CD4-positive, alpha-beta T cell (primary cell): ENCODE measurements around the gene CD6. TPM values are rescaled to one million over a fixed set of nuclear protein-coding genes. Genes with fewer than 3 reads are reported as not detected.

Experiments used
- ATAC-seq: fragments of 200-7000 bp; cut with Tn5 transposase; one replicate; pipeline ENCODE4 v1.10.0; 2022; ENCODE audit warnings: mild to moderate bottlenecking; ENCODE audit not compliant: poor library complexity
- CTCF ChIA-PET: fragments of 350-600 bp; sonication (Branson Sonifier 250); formaldehyde crosslinking; loops from one replicate; lab custom pipeline; 2021; ENCODE audit warnings: antibody characterized with exemption, inconsistent platforms; lab: Charles Lee
- POLR2A ChIA-PET: fragments of 350-600 bp; sonication (Branson Sonifier 250); formaldehyde crosslinking; loops from one replicate; lab custom pipeline; 2021; ENCODE audit warnings: antibody characterized with exemption, inconsistent platforms; lab: Charles Lee
- DNase-seq, 14 experiments: peaks; one replicate each; pipeline ENCODE4 v3.0.0-alpha.2; 2013 to 2020; ENCODE audit warnings: mixed read lengths in 2 of 14
- H3K27ac ChIP-seq, 2 donors: one replicate each; pipeline versions ENCODE4 v1.5.1 to v1.7.0; 2013; ENCODE audit warnings: low read length in 2 of 2, low read depth in 1 of 2, mild to moderate bottlenecking in 1 of 2
- H3K27me3 ChIP-seq, 2 experiments: 1 replicate in 1 of 2; 2 replicates in 1 of 2; pipeline versions ENCODE4 v1.6.1 to v1.7.0; 2013; ENCODE audit warnings: low read length in 2 of 2, control low read depth in 1 of 2, mild to moderate bottlenecking in 1 of 2, moderate library complexity in 1 of 2; ENCODE audit not compliant: insufficient read depth in 2 of 2, control insufficient read depth in 1 of 2
- H3K36me3 ChIP-seq: one replicate; pipeline ENCODE4 v1.6.1; 2013; ENCODE audit warnings: low read length, control low read depth; ENCODE audit not compliant: insufficient read depth
- H3K4me1 ChIP-seq: one replicate; pipeline ENCODE4 v1.6.1; 2013; ENCODE audit warnings: low read length, control low read depth; ENCODE audit not compliant: insufficient read depth
- H3K4me3 ChIP-seq: one replicate; pipeline ENCODE4 v1.5.1; 2013; ENCODE audit warnings: mild to moderate bottlenecking, low read length, moderate library complexity
- H3K9me3 ChIP-seq, 2 experiments: 1 replicate in 1 of 2; 2 replicates in 1 of 2; pipeline versions ENCODE4 v1.6.1 to v1.7.0; 2013; ENCODE audit warnings: low read length in 2 of 2, mild to moderate bottlenecking in 2 of 2, control low read depth in 1 of 2, moderate library complexity in 1 of 2; ENCODE audit not compliant: control insufficient read depth in 1 of 2, insufficient read depth in 1 of 2
- H3K27ac Mint-ChIP-seq: one replicate; pipeline ENCODE4 v1.8.0; 2020; ENCODE audit warnings: mixed read lengths
- H3K27me3 Mint-ChIP-seq: one replicate; pipeline ENCODE4 v1.8.0; 2021; ENCODE audit warnings: mixed read lengths
- H3K36me3 Mint-ChIP-seq: one replicate; pipeline ENCODE4 v1.8.0; 2021; ENCODE audit warnings: low read depth, mixed read lengths
- H3K4me1 Mint-ChIP-seq: one replicate; pipeline ENCODE4 v1.8.0; 2021; ENCODE audit warnings: low read depth, mixed read lengths
- H3K4me3 Mint-ChIP-seq: one replicate; pipeline ENCODE4 v1.8.0; 2020; ENCODE audit warnings: mild to moderate bottlenecking, mixed read lengths
- H3K9me3 Mint-ChIP-seq: one replicate; pipeline ENCODE4 v1.8.0; 2020; ENCODE audit warnings: mixed read lengths
- intact Hi-C, 2 experiments: fragments of 100-400 bp; cut with DNase I in 1 of 2; cut with micrococcal nuclease in 1 of 2; formaldehyde crosslinking; loops; one replicate each; pipeline versions ENCODE4 v1.15.1 to v1.9.0; 2023 to 2025; cut with DNase I, micrococcal nuclease
- total RNA-seq, 174 experiments: library from RNA in 2 of 174; stranded (reverse) in 2 of 174; gene quantifications; one replicate each; pipeline ENCODE4 v1.2.3 and lab custom pipeline; 2021 to 2026
- TF ChIP-seq, protein P1 (sequence below): fragments of 200-600 bp; IDR thresholded peaks from one replicate; pipeline ENCODE4 v1.8.0; 2022; ENCODE audit warnings: antibody characterized with exemption, mild to moderate bottlenecking

Gene CD6
- total RNA-seq, 2 experiments from 2014 or later: 814 to 827 TPM

- intact Hi-C loops: no loop called here
- Histone ChIP-seq H3K4me1 (peaks cover 87% of the 10 kb centered on the region), H3K36me3 (peaks cover 68% of the 10 kb centered on the region), H3K4me3 (no peak overlapping the region), H3K9me3 (no peaks in the 10 kb centered on the region), H3K27ac (no peak overlapping the region), H3K27me3 (no peaks in the 10 kb centered on the region)
- Mint-ChIP-seq H3K4me1 (peaks cover 88% of the 10 kb centered on the region), H3K27ac (peak overlapping the region; percentile 95), H3K36me3 (peaks cover 94% of the 10 kb centered on the region), H3K27me3 (no peaks in the 10 kb centered on the region), H3K9me3 (no peaks in the 10 kb centered on the region), H3K4me3 (peak overlapping the region; percentile 25)
- TF ChIP-seq, protein P1, sequence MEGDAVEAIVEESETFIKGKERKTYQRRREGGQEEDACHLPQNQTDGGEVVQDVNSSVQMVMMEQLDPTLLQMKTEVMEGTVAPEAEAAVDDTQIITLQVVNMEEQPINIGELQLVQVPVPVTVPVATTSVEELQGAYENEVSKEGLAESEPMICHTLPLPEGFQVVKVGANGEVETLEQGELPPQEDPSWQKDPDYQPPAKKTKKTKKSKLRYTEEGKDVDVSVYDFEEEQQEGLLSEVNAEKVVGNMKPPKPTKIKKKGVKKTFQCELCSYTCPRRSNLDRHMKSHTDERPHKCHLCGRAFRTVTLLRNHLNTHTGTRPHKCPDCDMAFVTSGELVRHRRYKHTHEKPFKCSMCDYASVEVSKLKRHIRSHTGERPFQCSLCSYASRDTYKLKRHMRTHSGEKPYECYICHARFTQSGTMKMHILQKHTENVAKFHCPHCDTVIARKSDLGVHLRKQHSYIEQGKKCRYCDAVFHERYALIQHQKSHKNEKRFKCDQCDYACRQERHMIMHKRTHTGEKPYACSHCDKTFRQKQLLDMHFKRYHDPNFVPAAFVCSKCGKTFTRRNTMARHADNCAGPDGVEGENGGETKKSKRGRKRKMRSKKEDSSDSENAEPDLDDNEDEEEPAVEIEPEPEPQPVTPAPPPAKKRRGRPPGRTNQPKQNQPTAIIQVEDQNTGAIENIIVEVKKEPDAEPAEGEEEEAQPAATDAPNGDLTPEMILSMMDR: no peak
- CTCF ChIA-PET: no interaction called here
- POLR2A ChIA-PET: interaction anchor here (0.6 to 0.7 kb wide), 2 partner anchors 18 to 75 kb away, joined by 3 to 4 read pairs; no protein-coding TSS in a partner anchor
- DNase-seq (no peak), ATAC-seq (no peak)
Observed at GRCh38 chr11:61000426-61000825, 28.9 kb downstream of the CD6 start.

DNA sequence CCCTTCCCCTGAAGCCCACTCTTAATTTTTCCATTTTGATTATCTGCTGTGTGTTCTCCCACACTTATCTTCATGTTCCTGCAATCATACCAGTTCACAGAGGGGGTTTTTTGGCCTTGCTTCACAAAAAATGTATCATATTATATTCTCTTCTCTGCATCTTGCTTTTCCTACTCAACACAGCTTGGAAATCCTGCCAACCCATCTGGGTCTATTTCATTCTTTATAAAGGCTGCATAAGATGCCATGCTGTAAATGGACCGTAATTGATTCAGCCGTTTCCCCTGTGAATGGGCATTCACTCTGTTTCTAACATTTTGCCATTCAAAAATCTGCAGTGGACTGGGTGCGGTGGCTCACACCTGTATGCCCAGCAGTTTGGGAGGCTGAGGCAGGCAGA lies 30.5 kb downstream of the CD6 start:
- H3K4me1 Mint-ChIP-seq: peaks cover 95% of the 10 kb centered on the region
- ChIA-PET CTCF (no interaction called here), POLR2A (interaction anchor here (0.8 kb wide), 1 partner anchor 111 kb away, joined by 4 read pairs; no protein-coding TSS in a partner anchor)
- no peaks in the 10 kb centered on the region for H3K9me3 Mint-ChIP-seq
- H3K36me3 Mint-ChIP-seq: peaks cover 92% of the 10 kb centered on the region
- peaks cover 65% of the 10 kb centered on the region for H3K36me3 ChIP-seq
- H3K4me3 ChIP-seq: no peak overlapping the region
- H3K9me3 ChIP-seq: no peaks in the 10 kb centered on the region
- peaks cover 86% of the 10 kb centered on the region for H3K4me1 ChIP-seq
- H3K4me3 Mint-ChIP-seq: no peak overlapping the region
- no peaks in the 10 kb centered on the region for H3K27me3 Mint-ChIP-seq
- intact Hi-C loops: no loop called here
- DNase-seq: no peak
- H3K27ac Mint-ChIP-seq: peak overlapping the region; percentile 95
- H3K27ac ChIP-seq: peak overlapping the region in 1 of 2 donors; percentile 14
- TF ChIP-seq, protein P1: no peak
- H3K27me3 ChIP-seq: no peaks in the 10 kb centered on the region
- no peak for ATAC-seq

GRCh38 chr11:61002598-61002997 lies 31.1 kb downstream of the CD6 start:
- Mint-ChIP-seq H3K9me3 (no peaks in the 10 kb centered on the region), H3K4me1 (peaks cover 96% of the 10 kb centered on the region), H3K4me3 (peak overlapping the region; percentile 48), H3K27ac (peak overlapping the region; percentile 95), H3K27me3 (no peaks in the 10 kb centered on the region), H3K36me3 (peaks cover 94% of the 10 kb centered on the region)
- Histone ChIP-seq H3K4me3 (no peak overlapping the region), H3K36me3 (peaks cover 67% of the 10 kb centered on the region), H3K4me1 (peaks cover 88% of the 10 kb centered on the region), H3K27me3 (no peaks in the 10 kb centered on the region), H3K9me3 (no peaks in the 10 kb centered on the region), H3K27ac (peak overlapping the region; percentile 30 to 32)
- CTCF ChIA-PET: no interaction called here
- POLR2A ChIA-PET: interaction anchor here (1.2 kb wide), 1 partner anchor 26 kb away, joined by 5 read pairs; no protein-coding TSS in a partner anchor
- TF ChIP-seq, protein P1: no peak
- ATAC-seq: peak; percentile 35
- peak in 2 of 14 experiments; percentile 66 to 70 for DNase-seq
- intact Hi-C loops: no loop called here
